ENCODE measurements around the gene CCDC88C. TPM values are rescaled to one million over a fixed set of nuclear protein-coding genes. Genes with fewer than 3 reads are reported as not detected.

CCDC88C gene
- total RNA-seq, 1 donor from 2014 or later, result 12.4 TPM

GRCh38 chr14:91332986-91333649 is 84.5 kb downstream of the CCDC88C start:
- Histone ChIP-seq H3K27ac (ENCODE audit: low read depth, low read length) (no peak overlapping the region), H3K4me3 (ENCODE audit: insufficient read depth, low read depth, low read length) (no peak overlapping the region), H4K20me1 (ENCODE audit: insufficient read depth, low read length) (no peaks in the 10 kb centered on the region), H2AFZ (ENCODE audit: low read depth, low read length) (no peak overlapping the region), H3K4me1 (ENCODE audit: insufficient read depth, low read length) (no peaks in the 10 kb centered on the region), H3K27me3 (ENCODE audit: insufficient read depth, low read length) (peaks cover 3% of the 10 kb centered on the region), H3K36me3 (ENCODE audit: insufficient read depth, low read length) (no peaks in the 10 kb centered on the region), H3K9me3 (ENCODE audit: insufficient read depth, low read depth, low read length) (no peaks in the 10 kb centered on the region), H3K4me2 (ENCODE audit: low read length) (no peak overlapping the region), H3K9ac (ENCODE audit: low read length) (no peak overlapping the region), H3K79me2 (ENCODE audit: insufficient read depth, low read length) (no peaks in the 10 kb centered on the region)
- H3K27ac Mint-ChIP-seq (ENCODE audit: unreplicated experiment), result no peak overlapping the region
- FAIRE-seq (no peak), DNase-seq (ENCODE audit: low read depth) (no peak)
- H3K36me3 Mint-ChIP-seq (ENCODE audit: low read depth, unreplicated experiment), result peaks cover 3% of the 10 kb centered on the region
- no peaks in the 10 kb centered on the region for H3K4me1 Mint-ChIP-seq (ENCODE audit: low read depth, unreplicated experiment)
- TF ChIP-seq, protein P1, sequence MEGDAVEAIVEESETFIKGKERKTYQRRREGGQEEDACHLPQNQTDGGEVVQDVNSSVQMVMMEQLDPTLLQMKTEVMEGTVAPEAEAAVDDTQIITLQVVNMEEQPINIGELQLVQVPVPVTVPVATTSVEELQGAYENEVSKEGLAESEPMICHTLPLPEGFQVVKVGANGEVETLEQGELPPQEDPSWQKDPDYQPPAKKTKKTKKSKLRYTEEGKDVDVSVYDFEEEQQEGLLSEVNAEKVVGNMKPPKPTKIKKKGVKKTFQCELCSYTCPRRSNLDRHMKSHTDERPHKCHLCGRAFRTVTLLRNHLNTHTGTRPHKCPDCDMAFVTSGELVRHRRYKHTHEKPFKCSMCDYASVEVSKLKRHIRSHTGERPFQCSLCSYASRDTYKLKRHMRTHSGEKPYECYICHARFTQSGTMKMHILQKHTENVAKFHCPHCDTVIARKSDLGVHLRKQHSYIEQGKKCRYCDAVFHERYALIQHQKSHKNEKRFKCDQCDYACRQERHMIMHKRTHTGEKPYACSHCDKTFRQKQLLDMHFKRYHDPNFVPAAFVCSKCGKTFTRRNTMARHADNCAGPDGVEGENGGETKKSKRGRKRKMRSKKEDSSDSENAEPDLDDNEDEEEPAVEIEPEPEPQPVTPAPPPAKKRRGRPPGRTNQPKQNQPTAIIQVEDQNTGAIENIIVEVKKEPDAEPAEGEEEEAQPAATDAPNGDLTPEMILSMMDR (IDR thresholded peaks at IDR 0.05; ENCODE audit: insufficient read depth, low read depth, low read length), result no peak
- no peak for TF ChIP-seq EZH2 (IDR thresholded peaks at IDR 0.05; ENCODE audit: insufficient read depth, low read length)
- peaks cover 12% of the 10 kb centered on the region for H3K27me3 Mint-ChIP-seq (ENCODE audit: low read depth, unreplicated experiment)
- no peaks in the 10 kb centered on the region for H3K9me3 Mint-ChIP-seq (ENCODE audit: unreplicated experiment)
- no peak overlapping the region for H3K4me3 Mint-ChIP-seq (ENCODE audit: unreplicated experiment)

DNA sequence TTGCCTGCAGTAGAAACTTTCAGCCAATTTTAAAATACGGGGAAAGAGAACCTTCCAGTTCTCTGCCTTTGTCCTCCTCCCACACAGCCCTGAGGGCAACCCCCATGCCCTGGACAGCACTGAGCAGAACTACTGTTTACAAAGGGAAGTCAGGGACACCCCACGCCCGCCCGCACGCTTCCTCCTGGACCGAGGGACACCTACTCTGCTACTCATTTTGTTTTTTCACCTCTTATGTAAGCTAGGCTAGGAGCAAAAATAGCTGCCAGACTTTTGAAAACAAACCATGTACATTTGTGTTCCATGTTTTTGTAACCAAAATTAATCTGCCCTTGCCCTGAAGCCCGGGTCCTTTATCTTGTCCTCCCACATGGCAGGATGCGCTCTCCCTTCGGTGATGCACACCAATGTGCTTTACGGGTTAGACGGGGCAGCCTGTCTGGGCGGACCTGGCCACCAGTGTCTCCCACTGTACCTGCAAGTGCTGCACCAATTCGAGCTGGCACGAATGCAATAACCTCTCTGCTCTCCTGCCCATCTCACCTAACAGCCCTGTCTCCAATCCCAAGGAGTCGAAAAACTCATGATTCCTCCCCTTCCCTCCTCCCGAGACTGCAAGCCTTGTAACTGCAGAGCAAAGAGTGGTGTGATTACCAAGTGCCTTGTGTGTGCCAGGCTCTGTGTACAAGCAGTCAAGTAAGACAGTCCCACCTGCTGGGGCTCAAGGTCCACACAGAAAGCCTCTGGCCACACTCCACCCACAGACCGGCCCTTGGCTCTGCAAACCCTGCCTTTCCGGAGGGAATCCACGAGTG is 85.2 kb downstream of the CCDC88C start:
- no peak overlapping the region for H3K27ac Mint-ChIP-seq (ENCODE audit: unreplicated experiment)
- H3K9ac ChIP-seq (ENCODE audit: low read length), result no peak overlapping the region
- H2AFZ ChIP-seq (ENCODE audit: low read depth, low read length), result no peak overlapping the region
- peaks cover 3% of the 10 kb centered on the region for H3K27me3 ChIP-seq (ENCODE audit: insufficient read depth, low read length)
- H3K4me3 Mint-ChIP-seq (ENCODE audit: unreplicated experiment), result no peak overlapping the region
- no peaks in the 10 kb centered on the region for H3K9me3 Mint-ChIP-seq (ENCODE audit: unreplicated experiment)
- H3K36me3 Mint-ChIP-seq (ENCODE audit: low read depth, unreplicated experiment), result peaks cover 3% of the 10 kb centered on the region
- no peaks in the 10 kb centered on the region for H3K79me2 ChIP-seq (ENCODE audit: insufficient read depth, low read length)
- FAIRE-seq, result no peak
- H3K4me1 ChIP-seq (ENCODE audit: insufficient read depth, low read length), result no peaks in the 10 kb centered on the region
- no peak overlapping the region for H3K4me2 ChIP-seq (ENCODE audit: low read length)
- no peaks in the 10 kb centered on the region for H3K36me3 ChIP-seq (ENCODE audit: insufficient read depth, low read length)
- H3K27ac ChIP-seq (ENCODE audit: low read depth, low read length), result no peak overlapping the region
- H3K4me3 ChIP-seq (ENCODE audit: insufficient read depth, low read depth, low read length), result no peak overlapping the region
- TF ChIP-seq, protein P1 (IDR thresholded peaks at IDR 0.05; ENCODE audit: insufficient read depth, low read depth, low read length), result no peak
- TF ChIP-seq EZH2 (IDR thresholded peaks at IDR 0.05; ENCODE audit: insufficient read depth, low read length), result no peak
- H3K9me3 ChIP-seq (ENCODE audit: insufficient read depth, low read depth, low read length), result no peaks in the 10 kb centered on the region
- no peak for DNase-seq (ENCODE audit: low read depth)
- peaks cover 12% of the 10 kb centered on the region for H3K27me3 Mint-ChIP-seq (ENCODE audit: low read depth, unreplicated experiment)
- H3K4me1 Mint-ChIP-seq (ENCODE audit: low read depth, unreplicated experiment), result no peaks in the 10 kb centered on the region
- H4K20me1 ChIP-seq (ENCODE audit: insufficient read depth, low read length), result no peaks in the 10 kb centered on the region
